SK-N-SH (cell line): ENCODE results near the gene TFDP2. TPM values are rescaled to one million over a fixed set of nuclear protein-coding genes. Genes with fewer than 3 reads are reported as not detected.

Source experiments
- CTCF ChIA-PET: fragments of 300-600, 350-600 bp; formaldehyde crosslinking; extraction: SDS; loops from one replicate; lab custom pipeline; 2021; lab: Yijun Ruan, JAX
- POLR2A ChIA-PET: fragments of 350-600 bp; sonication (Branson Sonifier 250); formaldehyde crosslinking; extraction: SDS; loops from one replicate; lab custom pipeline; 2020; ENCODE audit warnings: antibody characterized with exemption, inconsistent platforms; lab: Yijun Ruan, JAX
- DNase-seq: peaks from one replicate; pipeline ENCODE4 v3.0.0; 2012
- H2AFZ ChIP-seq: fragments of 200-600 bp; sonication (generic); 2 replicates; pipeline ENCODE4 v1.8.1; 2016; ENCODE audit warnings: antibody characterized with exemption, mild to moderate bottlenecking, low read depth
- H3F3A ChIP-seq: fragments of 200-600 bp; sonication (generic); replicated peaks from 2 replicates; pipeline ENCODE3; 2016; ENCODE audit warnings: antibody characterized with exemption, mild to moderate bottlenecking; ENCODE audit not compliant: insufficient read depth
- H3K27ac ChIP-seq, 2 experiments: fragments of 200-500 bp in 1 of 2; fragments of 200-600 bp in 1 of 2; sonication (Bioruptor generic) in 1 of 2; sonication (generic), shearing (Covaris generic) in 1 of 2; 2 replicates each; pipeline versions ENCODE4 v1.5.1 to v1.6.1; 2014 to 2016; ENCODE audit warnings: low read depth in 2 of 2, inconsistent platforms in 1 of 2, low read length in 1 of 2, mild to moderate bottlenecking in 1 of 2, mixed read lengths in 1 of 2
- H3K27me3 ChIP-seq: fragments of 200-600 bp; sonication (generic), shearing (Covaris generic); 2 replicates; pipeline ENCODE4 v1.6.1; 2016; ENCODE audit warnings: mixed run types; ENCODE audit not compliant: insufficient read depth
- H3K36me3 ChIP-seq, 2 experiments: fragments of 200-500 bp in 1 of 2; fragments of 200-600 bp in 1 of 2; sonication (Bioruptor generic) in 1 of 2; sonication (generic) in 1 of 2; replicated peaks in 1 of 2; 2 replicates each; pipeline versions ENCODE3 to v1.5.1; 2014 to 2016; ENCODE audit warnings: low read length in 1 of 2, mild to moderate bottlenecking in 1 of 2; ENCODE audit not compliant: insufficient read depth in 2 of 2, control insufficient read depth in 1 of 2
- H3K4me1 ChIP-seq, 2 experiments: fragments of 200-500 bp in 1 of 2; fragments of 200-600 bp in 1 of 2; sonication (Bioruptor generic) in 1 of 2; sonication (generic), shearing (Covaris generic) in 1 of 2; 2 replicates each; pipeline versions ENCODE4 v1.5.1 to v1.6.1; 2014 to 2016; ENCODE audit warnings: low read depth in 1 of 2, low read length in 1 of 2, mixed run types in 1 of 2; ENCODE audit not compliant: insufficient read depth in 2 of 2, control insufficient read depth in 1 of 2
- H3K4me2 ChIP-seq: fragments of 200-600 bp; sonication (generic), shearing (Covaris generic); 2 replicates; pipeline ENCODE4 v1.6.1; 2017; ENCODE audit warnings: mixed run types
- H3K4me3 ChIP-seq, 2 experiments: fragments of 200-500 bp in 1 of 2; fragments of 200-600 bp in 1 of 2; sonication (Bioruptor generic) in 1 of 2; sonication (generic), shearing (Covaris generic) in 1 of 2; 2 replicates each; pipeline versions ENCODE4 v1.5.1 to v1.8.1; 2014 to 2016; ENCODE audit warnings: low read depth in 2 of 2, inconsistent platforms in 1 of 2, low read length in 1 of 2, mild to moderate bottlenecking in 1 of 2, mixed read lengths in 1 of 2, moderate library complexity in 1 of 2
- H3K79me2 ChIP-seq: fragments of 200-600 bp; sonication (generic); 2 replicates; pipeline ENCODE4 v1.8.1; 2017; ENCODE audit warnings: mild to moderate bottlenecking; ENCODE audit not compliant: insufficient read depth
- H3K9ac ChIP-seq: fragments of 200-600 bp; sonication (generic); 2 replicates; pipeline ENCODE4 v1.6.1; 2017; ENCODE audit warnings: mixed run types
- H3K9me2 ChIP-seq: fragments of 200-600 bp; sonication (generic); 2 replicates; pipeline ENCODE4 v1.6.1; 2017; ENCODE audit warnings: mixed run types
- H3K9me3 ChIP-seq: fragments of 200-600 bp; sonication (generic); 2 replicates; pipeline ENCODE4 v1.6.1; 2017; ENCODE audit warnings: mixed run types, mild to moderate bottlenecking, moderate library complexity
- H4K20me1 ChIP-seq: fragments of 200-600 bp; sonication (generic); 2 replicates; pipeline ENCODE4 v1.6.1; 2017; ENCODE audit warnings: mild to moderate bottlenecking, mixed run types; ENCODE audit not compliant: insufficient read depth
- CTCF ChIP-seq: fragments of 200-600 bp; sonication (generic); IDR thresholded peaks from 2 replicates; pipeline ENCODE4 v1.6.1; 2017; ENCODE audit warnings: antibody characterized with exemption, mild to moderate bottlenecking, moderate library complexity
- EZH2phosphoT487 ChIP-seq: fragments of 200-600 bp; sonication (generic); IDR thresholded peaks from 2 replicates; pipeline ENCODE4 v1.6.1; 2017; ENCODE audit warnings: low read depth, mixed run types, mild to moderate bottlenecking, antibody characterized with exemption, moderate library complexity, borderline replicate concordance
- GABPA ChIP-seq: IDR thresholded peaks from 2 replicates; pipeline ENCODE4 v1.4.0; 2012; ENCODE audit warnings: low read depth, mild to moderate bottlenecking
- GATA2 ChIP-seq: sonication (generic); formaldehyde crosslinking; IDR thresholded peaks from 2 replicates; pipeline ENCODE4 v1.5.0; 2020; ENCODE audit warnings: mild to moderate bottlenecking, missing genetic modification reagents
- IRF3 ChIP-seq: fragments of 150-350 bp; IDR thresholded peaks from 2 replicates; pipeline ENCODE4 v1.6.1; 2016; ENCODE audit warnings: mild to moderate bottlenecking, low read depth, low read length
- MEF2A ChIP-seq: IDR thresholded peaks from 2 replicates; pipeline ENCODE4 v1.4.0; 2012; ENCODE audit warnings: low read depth, borderline replicate concordance
- MXI1 ChIP-seq: IDR thresholded peaks from 2 replicates; pipeline ENCODE4 v1.6.1; 2012; ENCODE audit warnings: mild to moderate bottlenecking, low read depth, low read length, improper control_type of control experiment
- POLR2AphosphoS5 ChIP-seq: IDR thresholded peaks from 2 replicates; pipeline ENCODE4 v1.6.1; 2012; ENCODE audit warnings: low read depth, low read length
- RAD21 ChIP-seq: IDR thresholded peaks from 2 replicates; pipeline ENCODE4 v1.6.1; 2012; ENCODE audit warnings: mild to moderate bottlenecking, low read length
- RCOR1 ChIP-seq: fragments of 150-350 bp; IDR thresholded peaks from 2 replicates; pipeline ENCODE4 v1.6.1; 2017; ENCODE audit warnings: antibody characterized with exemption, low read length
- RFX5 ChIP-seq: IDR thresholded peaks from 2 replicates; pipeline ENCODE4 v1.6.1; 2012; ENCODE audit warnings: mild to moderate bottlenecking, improper control_type of control experiment, low read length
- SIN3A ChIP-seq: IDR thresholded peaks from 2 replicates; pipeline ENCODE4 v1.6.1; 2012; ENCODE audit warnings: low read depth, mild to moderate bottlenecking, low read length, moderate library complexity, borderline replicate concordance
- TCF12 ChIP-seq: IDR thresholded peaks from 2 replicates; pipeline ENCODE4 v1.4.0; 2012
- USF1 ChIP-seq: IDR thresholded peaks from 2 replicates; pipeline ENCODE4 v1.4.0; 2012; ENCODE audit warnings: low read depth, borderline replicate concordance
- WGBS: methylation state at CpG from one replicate; pipeline ENCODE4 v1.1.6; 2017; ENCODE audit warnings: low lambda C conversion rate; 5-methylcytosine and 5-hydroxymethylcytosine counted together
- polyA plus RNA-seq, 3 experiments: library from polyadenylated mRNA; depleted of rRNA; stranded (reverse); fragments of >200 nt; gene quantifications; 2 replicates each; pipeline ENCODE4 v1.2.3, GENCODE V29; 2012

The TFDP2 gene
- polyA plus RNA-seq, 1 of the 3 experiments (the other 2 are of a cell fraction) = 8.6 TPM

GRCh38 chr3:141929341-141929995, 219.9 kb downstream of the TFDP2 start:
- Histone ChIP-seq H3F3A (peaks cover 5% of the 10 kb centered on the region), H3K9me2 (no peaks in the 10 kb centered on the region), H3K79me2 (no peaks in the 10 kb centered on the region), H3K4me2 (no peak overlapping the region), H3K4me1 (no peaks in the 10 kb centered on the region), H3K9me3 (no peaks in the 10 kb centered on the region), H2AFZ (no peak overlapping the region), H3K9ac (no peak overlapping the region), H3K27ac (no peak overlapping the region), H4K20me1 (no peaks in the 10 kb centered on the region), H3K4me3 (no peak overlapping the region), H3K27me3 (no peaks in the 10 kb centered on the region), H3K36me3 (peaks cover under 1 to 11% of the 10 kb centered on the region in 2 experiments)
- no peak for DNase-seq
- CTCF ChIA-PET = no interaction called here
- POLR2A ChIA-PET = no interaction called here
- 93% methylated on average over 7 of the region's 7 CpGs for WGBS
- TF ChIP-seq TCF12 (no peak), EZH2phosphoT487 (no peak), MXI1 (no peak), USF1 (no peak), GATA2 (CRISPR knock-in tag) (no peak)

- Histone ChIP-seq H3F3A (peaks cover 2% of the 10 kb centered on the region), H3K9ac (no peak overlapping the region), H3K4me2 (no peak overlapping the region), H3K9me3 (no peaks in the 10 kb centered on the region), H3K27ac (no peak overlapping the region)
- DNase-seq = no peak
- TF ChIP-seq MEF2A = no peak
- no peak for TF ChIP-seq MXI1
- TF ChIP-seq, all 33 proteins: peak for 0
- CTCF ChIA-PET = interaction anchor here (1.0 kb wide), 1 partner anchor 146 kb away, joined by 3 read pairs; no protein-coding TSS in a partner anchor
- no peaks in the 10 kb centered on the region for H3K4me1 ChIP-seq
- H2AFZ ChIP-seq = no peak overlapping the region
- POLR2A ChIA-PET = interaction anchor here (1.3 kb wide), 1 partner anchor 12 kb away, joined by 3 read pairs; no protein-coding TSS in a partner anchor
- 97% methylated on average over 15 of the region's 15 CpGs for WGBS
- no peaks in the 10 kb centered on the region for H4K20me1 ChIP-seq
- no peak overlapping the region for H3K4me3 ChIP-seq
- H3K36me3 ChIP-seq = peaks cover 7 to 11% of the 10 kb centered on the region in 2 experiments
- no peaks in the 10 kb centered on the region for H3K79me2 ChIP-seq
- no peaks in the 10 kb centered on the region for H3K9me2 ChIP-seq
- H3K27me3 ChIP-seq = no peaks in the 10 kb centered on the region
These were observed 220.6 kb downstream of the TFDP2 start for GRCh38 chr3:141928631-141929270.

- CTCF ChIA-PET = interaction anchor here (1.0 to 1.1 kb wide), 4 partner anchors 13 to 52 kb away, joined by 3 to 4 read pairs (median 3); no protein-coding TSS in a partner anchor
- Histone ChIP-seq H3K36me3 (peaks cover 12 to 16% of the 10 kb centered on the region in 2 experiments), H3F3A (peaks cover 2% of the 10 kb centered on the region), H3K27me3 (no peaks in the 10 kb centered on the region), H3K27ac (no peak overlapping the region), H3K79me2 (no peaks in the 10 kb centered on the region), H3K4me3 (no peak overlapping the region), H3K9me3 (no peaks in the 10 kb centered on the region), H2AFZ (no peak overlapping the region), H4K20me1 (no peaks in the 10 kb centered on the region), H3K9me2 (no peaks in the 10 kb centered on the region), H3K4me2 (no peak overlapping the region), H3K4me1 (no peaks in the 10 kb centered on the region), H3K9ac (no peak overlapping the region)
- 86% methylated on average over 8 of the region's 9 CpGs for WGBS
- POLR2A ChIA-PET = no interaction called here
- no peak for DNase-seq
- TF ChIP-seq IRF3 = no peak
- no peak for TF ChIP-seq RCOR1
- TF ChIP-seq RAD21 = no peak
- TF ChIP-seq USF1 = no peak
- TF ChIP-seq RFX5 = no peak
- TF ChIP-seq CTCF = no peak
- no peak for TF ChIP-seq SIN3A
- TF ChIP-seq POLR2AphosphoS5 = no peak
- no peak for TF ChIP-seq GABPA
- TF ChIP-seq MEF2A = no peak
These were observed 222.4 kb downstream of the TFDP2 start for GRCh38 chr3:141926929-141927328.
